GM12891 (cell line): ENCODE data around the gene POPDC2.

ENCODE experiments used
- DNase-seq: peaks from one replicate; pipeline ENCODE4 v3.0.0; 2011; ENCODE audit warnings: low spot score; ENCODE audit not compliant: insufficient read length
- FAIRE-seq: peaks from 2 replicates; lab custom pipeline; 2011; peaks lifted over from hg19 to GRCh38; lab: Jason Lieb, UNC
- PAX5 ChIP-seq: IDR thresholded peaks from 2 replicates; pipeline ENCODE4 v1.6.1; 2011; ENCODE audit warnings: low read length, moderate library complexity, mild to moderate bottlenecking; ENCODE audit not compliant: insufficient read depth, severe bottlenecking
- POLR2A ChIP-seq: IDR thresholded peaks from 2 replicates; pipeline ENCODE4 v1.6.1; 2011; ENCODE audit warnings: low read depth, low read length, control low read depth
- POLR2AphosphoS5 ChIP-seq: IDR thresholded peaks from 2 replicates; pipeline ENCODE4 v1.6.1; 2011; ENCODE audit warnings: low read depth, low read length, control low read depth
- POU2F2 ChIP-seq: IDR thresholded peaks from 2 replicates; pipeline ENCODE4 v1.6.1; 2011; ENCODE audit warnings: low read depth, mild to moderate bottlenecking, control low read depth, low read length, moderate library complexity
- SPI1 ChIP-seq: IDR thresholded peaks from 2 replicates; pipeline ENCODE4 v1.6.1; 2011; ENCODE audit warnings: low read depth, low read length, control low read depth
- TAF1 ChIP-seq: IDR thresholded peaks from 2 replicates; pipeline ENCODE4 v1.6.1; 2011; ENCODE audit warnings: low read depth, low read length, control low read depth

POPDC2 gene

DNA sequence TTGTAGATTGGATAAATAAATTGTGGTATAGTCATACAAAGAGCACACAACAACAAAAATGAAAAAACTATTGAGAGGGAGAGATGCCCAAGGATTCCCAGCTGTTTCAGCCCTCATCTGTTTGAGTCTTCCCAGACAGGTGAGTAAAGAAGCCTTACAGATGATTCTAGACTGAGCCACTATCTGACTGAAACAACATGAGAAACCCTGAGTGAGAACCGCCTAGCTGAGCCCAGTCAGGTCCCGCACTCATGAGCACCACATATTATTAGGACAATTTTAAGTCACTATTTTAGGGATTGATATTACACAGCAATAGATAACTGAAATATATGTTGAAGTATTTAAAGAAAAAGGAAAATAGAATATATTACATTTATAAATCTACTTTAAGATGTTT is 19.0 kb downstream of the POPDC2 start:
- TF ChIP-seq SPI1 (no peak), TAF1 (no peak), PAX5 (no peak)
- FAIRE-seq (no peak), DNase-seq (no peak)

- DNase-seq (no peak), FAIRE-seq (peak; percentile 71)
- TF ChIP-seq PAX5 (no peak), POU2F2 (no peak), POLR2A (no peak), POLR2AphosphoS5 (no peak), TAF1 (no peak), SPI1 (no peak)
These were observed 20.7 kb downstream of the POPDC2 start for GRCh38 chr3:119639494-119640350.

DNA sequence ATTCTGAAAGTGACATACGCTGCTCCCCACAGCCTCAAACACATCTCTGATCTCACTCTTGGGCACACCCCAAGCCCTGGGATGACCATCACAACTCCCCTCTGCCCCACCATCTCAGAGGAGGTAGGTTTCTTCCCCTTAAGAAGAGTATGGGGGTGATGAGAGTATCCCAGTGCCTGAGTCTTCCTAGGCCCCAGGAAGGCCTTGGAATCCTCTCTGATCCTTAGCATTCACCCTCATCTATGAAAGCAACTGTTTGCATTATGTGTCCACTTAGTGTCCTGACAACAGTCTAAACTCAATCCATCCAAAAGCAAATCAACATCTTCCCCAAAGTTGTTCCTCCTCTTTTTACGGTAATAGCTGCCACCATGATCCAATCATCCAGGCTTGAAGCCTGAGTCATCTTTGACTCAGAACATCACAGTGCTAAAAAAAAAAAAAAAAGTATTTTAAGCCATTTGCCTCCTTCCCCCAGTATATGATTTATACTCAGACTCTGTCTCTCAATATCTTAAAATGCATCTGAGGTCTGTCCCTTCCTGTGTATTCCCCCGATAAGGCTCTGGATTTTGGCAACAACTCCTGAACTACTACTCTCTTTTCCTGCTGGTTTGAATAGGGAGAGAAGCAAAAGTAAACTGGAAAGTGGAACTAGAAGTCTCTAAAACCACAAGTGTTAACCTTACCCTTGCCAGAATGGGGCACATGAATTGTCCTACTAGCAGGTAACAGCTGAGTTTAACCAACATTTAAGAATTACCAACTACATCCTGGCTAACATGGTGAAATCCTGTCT is 22.5 kb downstream of the POPDC2 start:
- TF ChIP-seq POLR2AphosphoS5 = no peak
- TF ChIP-seq POU2F2 = no peak
- TF ChIP-seq TAF1 = no peak
- no peak for TF ChIP-seq SPI1
- no peak for TF ChIP-seq PAX5
- no peak for TF ChIP-seq POLR2A
- FAIRE-seq (peak; percentile 85), DNase-seq (no peak)

DNA sequence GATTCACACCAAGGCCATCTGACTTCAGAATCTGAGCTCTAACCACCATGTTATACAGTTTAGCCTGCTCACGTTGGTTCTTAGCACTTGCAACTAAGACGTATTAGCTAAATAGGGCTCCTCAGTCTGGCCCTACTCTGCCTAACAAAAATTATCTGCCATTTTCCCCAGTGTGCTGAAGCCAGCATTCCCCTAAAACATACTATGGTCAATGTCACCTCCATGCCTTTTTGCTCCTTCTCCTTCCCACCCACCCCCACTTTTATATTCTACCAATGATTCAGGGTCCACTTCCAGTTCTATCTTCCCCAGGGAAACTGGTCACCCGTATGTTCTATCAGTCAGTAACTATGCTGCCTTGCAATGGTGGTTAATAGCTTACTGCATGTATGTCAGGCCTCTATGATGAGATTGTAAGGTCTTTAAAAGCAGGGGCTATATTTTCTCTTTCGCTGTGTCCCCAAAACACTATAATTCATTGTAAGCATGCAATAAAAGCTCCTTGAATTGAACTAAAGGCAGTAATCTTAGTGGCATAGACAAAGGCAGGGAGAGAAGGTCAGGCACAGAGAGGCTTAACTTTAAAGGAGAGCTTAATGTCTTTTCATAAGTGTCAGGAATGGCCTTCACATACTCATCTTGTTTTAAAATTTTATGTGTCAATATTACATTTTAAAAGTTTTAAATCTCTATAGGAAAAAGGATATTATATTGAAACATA is 23.3 kb downstream of the POPDC2 start:
- DNase-seq = no peak
- peak; percentile 73 for FAIRE-seq
- no peak for TF ChIP-seq POLR2AphosphoS5
- no peak for TF ChIP-seq POLR2A
- TF ChIP-seq TAF1 = no peak
- TF ChIP-seq SPI1 = no peak
- TF ChIP-seq PAX5 = no peak
- no peak for TF ChIP-seq POU2F2

- FAIRE-seq = no peak
- no peak for DNase-seq
- no peak for TF ChIP-seq TAF1
- TF ChIP-seq SPI1 = no peak
- no peak for TF ChIP-seq POLR2AphosphoS5
- TF ChIP-seq POU2F2 = no peak
- TF ChIP-seq POLR2A = no peak
- TF ChIP-seq PAX5 = no peak
These were observed 24.1 kb downstream of the POPDC2 start for GRCh38 chr3:119636249-119636648.

DNA sequence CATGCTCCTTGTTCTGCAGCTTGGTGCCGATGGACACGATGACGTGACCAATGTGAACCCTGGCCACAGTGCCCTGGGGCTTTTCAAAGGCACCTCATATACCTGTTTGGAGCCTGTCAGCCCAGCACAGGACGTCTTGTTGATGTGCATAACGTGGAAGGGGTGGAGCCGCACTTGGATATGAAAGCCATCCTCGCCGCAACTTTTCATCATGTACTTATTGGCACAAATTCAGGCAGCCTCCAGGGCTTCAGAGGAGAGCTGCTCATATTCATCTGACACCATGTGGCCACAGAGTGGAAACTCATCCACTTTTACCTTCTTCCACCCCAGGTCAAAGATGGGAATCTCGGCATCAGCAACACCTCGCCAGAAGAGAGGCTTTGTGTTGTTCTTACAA is 24.7 kb downstream of the POPDC2 start:
- no peak for DNase-seq
- FAIRE-seq = no peak
- TF ChIP-seq PAX5 = no peak
- TF ChIP-seq POLR2A = no peak
- no peak for TF ChIP-seq TAF1
- TF ChIP-seq POLR2AphosphoS5 = no peak
- TF ChIP-seq SPI1 = no peak
- no peak for TF ChIP-seq POU2F2

DNA sequence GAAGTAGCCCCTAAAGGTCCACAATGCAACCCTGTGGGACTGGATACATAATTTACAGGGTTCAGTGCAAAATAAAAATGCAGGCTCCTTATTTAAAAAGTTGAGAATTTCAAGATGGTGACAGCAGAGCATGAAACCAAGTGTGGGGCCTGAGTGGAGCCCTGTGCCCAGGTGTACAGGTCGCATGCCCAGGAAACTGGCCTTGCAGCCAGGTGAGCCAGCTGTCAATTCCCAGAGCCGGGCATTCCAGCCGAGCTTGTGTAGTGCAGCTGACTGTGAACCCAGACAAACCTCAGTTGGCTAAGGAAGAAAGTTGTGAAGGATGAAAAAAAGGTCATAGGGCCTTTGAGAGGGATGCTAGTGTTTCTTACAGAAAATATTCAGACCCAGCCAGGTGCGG is 27.6 kb downstream of the POPDC2 start:
- FAIRE-seq = no peak
- TF ChIP-seq POLR2AphosphoS5 (no peak), POU2F2 (no peak), POLR2A (no peak), TAF1 (no peak), SPI1 (no peak), PAX5 (no peak)
- no peak for DNase-seq

GRCh38 chr3:119632216-119632615 is 28.2 kb downstream of the POPDC2 start:
- FAIRE-seq (no peak), DNase-seq (no peak)
- no peak for TF ChIP-seq PAX5
- no peak for TF ChIP-seq POLR2AphosphoS5
- TF ChIP-seq POLR2A = no peak
- no peak for TF ChIP-seq TAF1
- no peak for TF ChIP-seq SPI1
